HG03354 (cell line): ENCODE data around the gene SORCS1.
A peak's percentile ranks its signal among the peaks of the same experiment; 100 is the strongest.

Experiments
- ATAC-seq: cut with Tn5 transposase; IDR thresholded peaks from one replicate; pipeline ENCODE4 v1.9.1; 2021; ENCODE audit warnings: mild to moderate bottlenecking; ENCODE audit not compliant: unreplicated experiment, poor library complexity, severe bottlenecking

The SORCS1 gene

DNA sequence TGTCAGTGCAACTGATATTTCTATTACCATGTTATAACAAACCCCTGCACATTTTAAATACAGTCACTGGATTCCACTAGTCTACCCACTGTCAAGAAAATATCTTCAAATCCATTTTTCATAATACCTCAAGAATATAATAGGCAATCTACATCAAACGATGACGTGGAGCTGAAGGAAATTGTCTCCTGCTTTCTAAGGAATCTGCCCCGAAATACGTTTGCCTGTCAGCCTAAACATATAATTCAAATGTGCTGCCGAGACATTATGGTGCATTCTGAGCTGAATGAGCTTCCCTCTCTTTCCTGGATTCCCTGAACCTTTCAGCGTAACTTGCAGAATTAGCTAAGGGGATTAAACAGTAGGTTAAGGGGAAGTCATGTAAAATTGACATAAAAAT, 306.8 kb downstream of the SORCS1 start:
- no peak for ATAC-seq

DNA sequence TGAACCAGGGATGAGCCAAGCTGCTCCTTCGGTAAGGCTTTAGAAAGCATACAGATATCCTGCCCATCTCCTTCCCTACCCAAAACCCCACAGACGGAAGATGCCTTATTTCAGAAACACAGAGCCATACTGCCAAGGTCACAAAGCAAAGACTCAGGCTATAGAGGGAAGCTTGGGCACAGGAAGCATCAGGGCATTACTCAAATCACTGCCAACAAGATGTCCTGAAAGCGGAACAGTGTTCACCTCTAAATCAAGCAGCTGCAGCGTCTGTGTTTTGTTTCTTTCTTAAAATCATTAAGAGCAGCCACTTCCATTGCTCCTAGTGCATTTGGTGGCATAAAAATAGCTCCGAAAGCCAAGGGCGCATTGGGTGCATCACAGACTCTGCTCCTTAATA, 307.3 kb downstream of the SORCS1 start:
- ATAC-seq, result no peak

DNA sequence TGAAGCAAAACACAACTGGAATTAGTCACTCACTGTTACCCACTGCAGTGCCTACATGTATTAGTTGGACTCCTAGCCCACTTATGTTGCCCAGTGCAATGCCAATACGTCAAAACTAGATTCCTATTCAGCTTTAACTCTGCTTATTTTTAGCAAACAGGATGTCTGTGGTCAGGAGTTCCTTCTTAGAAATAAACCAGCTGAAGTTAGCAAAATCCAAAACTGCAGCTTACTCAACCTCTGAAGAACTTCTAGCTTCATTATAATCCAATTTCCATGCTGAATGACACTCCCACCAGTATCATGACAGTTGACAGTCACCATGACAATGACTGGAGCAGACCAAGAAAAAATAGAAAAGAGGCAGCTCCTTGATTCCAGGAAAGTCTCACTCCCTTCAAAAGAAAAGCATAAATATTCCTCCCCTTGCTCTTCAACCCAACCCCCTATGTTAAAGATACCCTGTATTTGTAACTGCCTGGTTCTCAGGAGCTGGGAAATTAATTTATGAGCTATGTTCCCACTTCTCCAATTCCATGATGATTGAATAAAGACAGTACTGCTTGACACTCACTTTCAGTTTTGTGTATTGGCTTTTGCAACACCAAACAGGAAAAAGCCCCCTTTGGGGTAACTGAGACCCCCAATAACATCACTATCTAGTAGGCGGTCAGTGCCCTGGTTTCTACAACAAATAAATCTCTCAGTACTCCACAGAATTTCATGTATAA, 327.4 kb downstream of the SORCS1 start:
- peak; percentile 97 for ATAC-seq

DNA sequence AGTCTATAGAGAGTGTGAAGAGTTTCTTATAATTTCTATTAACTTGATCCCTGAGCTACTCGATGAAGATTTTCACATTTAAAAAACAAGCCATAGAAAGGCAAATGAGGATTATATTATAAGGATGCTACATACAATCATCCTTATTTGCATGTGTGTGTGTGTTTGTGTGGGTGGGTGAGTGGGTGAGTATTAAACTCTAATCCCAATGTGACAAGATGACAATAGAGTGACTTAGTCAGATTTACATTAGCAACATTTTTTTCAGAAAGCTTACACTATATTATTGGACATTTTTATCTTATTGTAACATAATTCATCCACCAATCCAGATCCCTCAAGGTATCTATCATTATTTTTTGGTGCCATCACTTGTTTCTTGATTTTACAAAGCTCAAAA, 331.7 kb downstream of the SORCS1 start:
- ATAC-seq, result no peak

DNA sequence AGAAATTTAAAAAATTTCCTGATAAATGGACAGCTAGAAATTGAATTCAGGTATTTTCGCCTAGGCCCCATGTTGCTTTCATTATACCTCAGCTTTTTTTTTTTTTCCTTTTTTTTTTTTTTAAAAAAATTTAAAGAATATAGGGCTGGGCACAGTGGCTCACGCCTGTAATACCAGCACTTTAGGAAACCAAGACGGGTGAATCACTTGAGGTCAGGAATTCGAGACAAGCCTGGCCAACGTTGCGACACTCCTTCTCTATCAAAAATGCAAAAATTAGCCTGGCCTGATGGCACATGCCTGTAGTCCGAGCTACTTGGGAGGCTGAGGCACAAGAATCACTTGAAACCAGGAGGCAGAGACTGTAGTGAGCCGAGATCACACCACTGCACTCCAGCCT, 334.0 kb downstream of the SORCS1 start:
- no peak for ATAC-seq

DNA sequence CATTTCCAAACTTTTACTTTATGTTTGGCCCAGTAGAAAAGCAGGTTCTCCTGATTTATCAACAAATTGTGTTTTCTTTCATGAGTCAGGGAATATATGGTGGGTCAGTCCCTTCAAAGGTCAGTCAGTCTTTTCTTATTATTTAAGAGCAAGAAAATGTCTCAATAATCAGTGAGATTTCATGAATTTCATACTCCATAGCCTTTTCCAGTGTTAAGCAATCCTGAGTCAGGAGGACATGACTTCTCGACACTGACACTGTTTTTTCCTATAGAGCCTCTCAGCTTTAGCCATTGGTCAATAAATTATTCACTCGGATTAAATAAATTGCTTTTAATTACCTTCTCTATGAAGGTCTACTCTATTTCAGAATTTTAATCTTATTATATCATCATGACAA, 334.5 kb downstream of the SORCS1 start:
- no peak for ATAC-seq

DNA sequence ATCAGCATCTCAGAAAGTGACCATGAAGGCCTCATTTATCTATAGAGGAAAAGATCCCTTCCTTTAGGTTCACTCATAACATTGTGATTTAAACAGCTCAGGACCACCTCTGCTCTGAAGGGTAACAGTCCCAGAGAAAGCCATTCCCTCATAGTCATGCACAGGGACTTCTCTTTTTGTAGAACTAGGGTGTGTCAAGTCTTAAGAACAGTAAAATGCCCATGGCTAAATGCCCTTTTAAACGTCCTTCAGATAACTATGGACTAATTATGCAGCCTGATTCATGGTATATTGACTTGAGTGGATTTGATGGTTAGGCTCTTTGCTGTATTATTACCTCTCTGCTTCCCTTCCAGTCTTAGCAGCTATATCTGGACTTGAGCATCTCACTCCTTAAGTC, 337.8 kb downstream of the SORCS1 start:
- ATAC-seq, result no peak

DNA sequence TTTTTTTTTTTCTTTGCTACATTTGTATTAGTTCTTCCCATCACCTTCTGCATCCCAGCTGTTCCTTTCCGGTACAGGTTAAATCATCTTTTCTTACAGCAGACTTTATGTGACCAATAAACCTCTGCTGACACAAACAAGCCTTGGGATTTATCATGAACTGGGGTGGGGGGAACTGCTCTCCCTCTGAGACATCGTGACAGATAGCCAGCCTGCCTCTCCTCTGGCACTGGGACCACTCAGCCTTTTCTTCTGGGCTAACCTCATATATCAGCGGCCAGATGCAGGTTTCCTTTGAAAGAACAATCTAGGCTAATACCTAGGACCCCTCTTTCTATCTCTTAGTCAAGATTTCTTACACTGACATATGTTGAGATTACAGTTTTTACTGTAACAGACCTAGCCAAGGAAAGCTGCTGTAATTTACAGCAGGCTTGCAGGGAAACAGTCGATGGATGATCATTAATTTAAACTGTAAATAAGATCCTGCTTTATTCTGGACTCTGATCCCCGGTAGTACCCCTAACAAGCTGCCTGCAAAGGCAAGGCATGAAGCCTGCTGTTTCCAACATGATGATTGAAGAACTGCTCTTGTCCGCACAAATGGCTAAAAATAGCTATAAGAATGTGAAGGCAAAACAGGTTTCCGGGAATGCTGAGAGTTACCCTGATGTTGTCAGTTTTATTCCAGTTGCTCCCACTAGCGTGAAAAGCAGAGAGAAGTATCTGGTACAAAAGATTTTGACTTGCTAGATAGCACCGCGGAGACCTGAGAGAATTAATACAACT, 338.7 kb downstream of the SORCS1 start:
- ATAC-seq, result no peak

DNA sequence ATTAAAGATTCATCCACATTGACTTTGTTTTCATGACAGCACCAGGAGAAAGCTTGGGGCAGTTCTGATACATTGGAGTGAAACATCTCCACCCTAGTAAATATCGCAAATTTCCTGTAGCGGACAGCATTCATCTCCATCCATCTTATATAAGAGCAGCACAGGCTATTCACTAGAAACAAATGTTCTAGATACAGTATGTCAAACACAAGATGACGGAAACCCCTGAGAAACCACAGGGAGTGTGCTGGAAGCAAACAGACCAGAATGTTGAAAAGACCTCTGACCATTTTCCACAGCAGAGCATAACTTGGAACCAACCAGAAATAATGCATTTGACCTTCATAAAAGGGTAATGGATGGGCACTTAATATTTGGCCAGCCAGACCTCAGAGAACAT, 343.9 kb downstream of the SORCS1 start:
- no peak for ATAC-seq

DNA sequence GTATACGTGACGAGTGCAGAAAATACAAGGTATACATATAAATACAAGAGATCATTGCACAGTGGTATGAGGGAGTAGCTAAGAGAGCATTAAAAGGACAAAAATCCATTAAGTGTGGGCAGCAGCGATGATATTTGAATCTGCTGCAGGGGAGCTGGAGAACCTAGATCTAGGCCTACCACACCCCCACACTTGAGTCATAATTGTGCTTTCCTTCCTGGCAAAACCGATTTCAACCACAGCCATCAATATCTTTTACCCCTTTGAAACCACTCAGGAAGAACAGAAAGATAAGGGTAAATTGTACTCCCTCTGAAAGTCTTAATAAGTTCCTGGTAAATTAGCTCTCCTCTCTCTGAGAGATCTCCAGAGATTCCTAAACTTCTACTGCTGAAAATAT, 345.0 kb downstream of the SORCS1 start:
- ATAC-seq, result no peak

DNA sequence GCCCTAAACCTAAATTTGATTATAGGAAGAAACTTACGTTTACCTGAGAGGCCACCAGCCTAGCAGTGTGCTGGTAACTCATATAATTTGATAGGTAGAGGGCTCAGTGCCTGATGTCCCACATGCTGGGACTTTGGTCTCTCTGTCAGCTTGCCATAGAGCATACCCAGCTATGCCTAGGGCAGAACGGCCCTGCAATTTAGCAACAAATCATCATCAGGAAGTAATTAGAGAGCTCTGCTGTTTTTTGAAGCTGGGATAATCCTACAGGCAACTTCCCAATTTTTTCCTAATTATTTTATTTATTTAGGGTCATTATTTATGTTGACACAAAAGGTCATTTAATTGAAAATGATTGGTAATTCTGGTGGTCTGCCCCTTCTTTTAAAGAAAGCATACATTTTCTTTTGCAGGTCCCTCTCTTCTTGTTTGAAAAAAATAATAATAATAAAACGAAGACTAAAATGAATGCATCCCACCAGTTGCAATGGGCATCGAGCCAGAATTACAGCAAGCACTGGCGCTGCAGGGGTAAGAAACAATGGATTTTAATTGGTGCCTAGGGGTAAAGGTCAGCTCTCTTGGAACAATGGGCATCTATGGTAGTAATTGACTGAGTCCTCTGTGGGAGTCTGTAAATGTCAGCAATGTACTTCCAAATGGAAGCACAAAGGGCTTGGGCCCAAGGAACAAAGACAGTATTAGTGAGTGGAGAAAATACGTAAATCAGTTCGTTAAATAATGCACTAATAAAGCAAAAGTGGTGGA, 348.0 kb downstream of the SORCS1 start:
- ATAC-seq, result no peak

DNA sequence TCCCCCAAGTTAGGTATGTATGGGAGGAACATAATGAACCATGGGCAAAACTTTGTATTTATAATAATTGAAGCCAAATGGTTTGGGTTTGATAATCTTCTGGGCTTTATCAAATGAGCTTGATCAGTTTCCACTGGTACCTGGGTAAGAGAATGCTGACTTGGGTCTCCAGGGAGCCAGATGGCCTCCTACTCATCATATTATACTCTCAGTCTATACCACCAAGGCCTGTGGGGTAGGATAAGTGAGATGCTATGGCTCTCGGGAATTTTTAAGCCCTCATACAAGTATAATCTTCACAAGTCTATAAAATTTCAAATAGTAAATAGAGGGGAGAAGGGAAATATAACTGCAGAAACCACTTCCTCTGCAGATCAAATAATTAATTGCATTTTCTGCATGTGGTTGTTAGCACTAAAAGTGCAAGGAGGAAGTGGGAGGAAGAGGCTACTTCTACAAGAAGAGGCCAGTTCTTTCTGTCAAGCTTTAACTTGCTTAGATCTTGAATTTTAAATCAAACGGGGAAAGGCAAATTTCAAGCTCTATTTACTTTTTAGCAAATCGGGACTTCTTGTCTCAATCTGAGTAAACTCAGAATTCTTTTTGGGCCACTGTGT, 349.0 kb downstream of the SORCS1 start:
- ATAC-seq, result no peak

DNA sequence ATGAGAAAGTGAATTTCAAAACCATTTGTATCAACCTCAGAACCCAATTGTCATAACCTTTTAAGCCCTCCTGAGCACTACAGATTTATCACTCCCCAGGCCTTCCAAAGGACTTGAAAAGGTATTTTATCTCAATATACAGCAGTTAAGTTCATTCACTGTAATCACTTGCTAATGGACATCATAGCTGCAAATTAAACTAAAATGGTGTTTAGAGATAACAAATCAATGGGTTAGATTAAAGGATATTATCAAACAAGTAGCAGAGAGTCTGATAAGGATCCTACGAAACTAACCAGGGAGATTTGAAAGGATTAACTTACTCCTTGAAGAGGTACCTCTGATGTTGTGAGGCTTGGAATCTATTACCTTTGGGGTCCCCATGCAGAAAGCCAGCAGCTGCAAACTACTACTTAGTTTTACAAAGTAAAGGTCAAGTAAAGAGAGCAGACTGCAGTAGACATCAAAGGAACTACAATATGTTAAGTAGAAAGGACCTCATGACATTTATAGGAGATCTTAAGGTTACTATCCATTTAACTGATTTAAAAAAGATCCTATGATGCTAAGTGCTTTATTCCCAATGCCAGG, 359.4 kb downstream of the SORCS1 start:
- ATAC-seq, result no peak

DNA sequence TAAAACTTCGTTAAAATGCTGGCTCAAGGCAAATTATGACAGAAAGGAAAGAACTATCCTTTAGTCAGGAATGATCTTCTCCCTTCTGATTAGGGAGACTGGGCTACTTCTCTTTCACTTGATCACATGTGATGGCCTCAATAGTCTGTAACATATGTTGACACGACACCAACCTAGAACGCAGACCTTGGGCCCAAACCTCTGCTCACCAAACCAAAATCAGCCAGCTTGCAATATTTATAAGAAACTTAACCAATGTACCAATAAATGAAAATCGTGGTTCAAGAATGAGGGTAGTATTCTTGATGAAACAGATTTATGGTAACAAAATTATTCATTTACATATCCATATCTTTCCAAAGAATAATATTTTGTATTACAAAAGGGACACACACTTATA, 361.6 kb downstream of the SORCS1 start:
- ATAC-seq, result no peak

DNA sequence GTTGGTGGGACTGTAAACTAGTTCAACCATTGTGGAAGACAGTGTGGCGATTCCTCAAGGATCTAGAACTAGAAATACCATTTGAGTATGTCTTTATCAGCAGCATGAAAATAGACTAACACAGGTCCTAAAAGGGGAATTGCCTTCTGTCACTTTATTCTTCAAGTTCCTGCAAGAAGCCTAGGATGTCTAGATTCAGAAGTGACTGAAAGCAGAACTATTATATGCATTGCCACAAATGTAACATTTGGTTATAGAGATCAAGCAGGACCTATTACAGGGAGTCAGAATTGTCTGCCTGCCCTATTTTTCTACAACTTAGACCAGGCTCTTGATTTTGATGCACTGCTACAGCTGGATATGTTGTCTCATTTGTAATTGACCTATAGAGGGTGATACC, 364.7 kb downstream of the SORCS1 start:
- ATAC-seq, result no peak

DNA sequence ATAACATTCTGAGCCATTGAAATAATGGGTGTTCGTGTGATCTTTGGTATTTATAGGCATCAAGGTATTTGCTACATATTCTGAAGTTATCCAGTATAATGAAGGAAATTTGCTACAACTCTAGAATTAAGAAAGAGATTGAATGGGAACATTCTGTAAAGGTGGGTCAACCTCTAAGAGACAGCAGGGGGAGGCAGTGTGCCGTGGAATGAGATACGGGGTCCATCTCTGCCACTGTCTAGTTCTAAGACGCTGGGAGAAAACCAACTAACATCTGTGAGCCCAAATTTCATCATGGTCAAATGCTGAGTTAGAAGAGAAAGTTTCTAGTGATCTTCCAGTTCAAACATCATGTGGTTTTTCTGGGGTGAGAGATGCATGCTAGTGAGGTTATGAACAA, 368.9 kb downstream of the SORCS1 start:
- peak; percentile 95 for ATAC-seq

DNA sequence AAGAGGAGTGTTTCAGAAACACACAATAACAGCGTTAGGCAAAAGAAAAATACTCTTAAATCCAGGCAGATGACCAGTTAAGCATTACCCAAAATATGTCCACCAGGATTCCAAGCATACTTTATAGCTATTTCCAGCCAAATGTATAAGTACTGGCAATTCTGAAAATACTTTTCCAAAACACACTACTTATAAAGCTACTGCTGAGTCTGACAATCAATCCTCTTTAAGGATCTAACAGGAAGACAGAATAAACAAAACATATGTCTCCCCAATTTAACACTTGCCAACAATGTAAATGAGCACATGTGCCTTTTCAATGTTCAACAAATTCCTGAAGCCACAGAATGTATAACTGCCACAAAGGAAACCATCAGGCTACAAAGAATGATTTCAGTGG, 370.9 kb downstream of the SORCS1 start:
- no peak for ATAC-seq

DNA sequence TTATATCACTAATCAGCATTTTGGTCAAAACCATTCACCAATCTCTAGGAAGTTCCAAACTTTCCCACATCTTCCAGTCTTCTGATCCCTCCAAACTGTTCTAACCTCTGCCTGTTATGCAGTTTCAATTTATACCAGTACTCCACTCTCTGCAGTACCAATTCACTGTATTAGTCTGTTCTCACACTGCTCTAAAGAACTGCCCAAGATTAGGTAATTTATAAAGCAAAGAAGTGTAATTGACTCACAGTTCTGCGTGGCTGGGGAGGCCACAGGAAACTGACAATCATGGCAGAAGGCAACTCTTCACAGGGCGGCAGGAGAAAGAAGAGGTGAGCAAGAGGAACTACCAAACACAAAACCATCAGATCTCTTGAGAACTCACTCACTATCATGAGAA, 374.9 kb downstream of the SORCS1 start:
- no peak for ATAC-seq

DNA sequence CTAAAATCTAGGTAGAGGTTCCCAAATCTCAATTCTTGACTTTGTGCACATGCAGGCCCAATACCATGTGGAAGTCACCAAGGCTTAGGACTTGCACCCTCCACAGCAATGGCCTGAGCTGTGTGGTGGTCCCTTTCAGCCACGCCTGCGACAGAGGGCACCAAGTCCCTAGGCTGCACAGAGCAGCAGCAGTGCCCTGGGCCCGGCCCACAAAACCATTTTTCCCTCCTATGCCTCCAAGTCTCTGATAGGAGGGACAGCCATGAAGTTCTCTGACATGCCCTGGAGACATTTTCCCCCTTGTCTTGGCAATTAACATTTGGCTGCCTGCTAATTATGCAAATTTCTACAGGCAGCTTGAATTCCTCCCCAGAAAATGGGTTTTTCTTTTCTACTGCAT, 375.5 kb downstream of the SORCS1 start:
- no peak for ATAC-seq

DNA sequence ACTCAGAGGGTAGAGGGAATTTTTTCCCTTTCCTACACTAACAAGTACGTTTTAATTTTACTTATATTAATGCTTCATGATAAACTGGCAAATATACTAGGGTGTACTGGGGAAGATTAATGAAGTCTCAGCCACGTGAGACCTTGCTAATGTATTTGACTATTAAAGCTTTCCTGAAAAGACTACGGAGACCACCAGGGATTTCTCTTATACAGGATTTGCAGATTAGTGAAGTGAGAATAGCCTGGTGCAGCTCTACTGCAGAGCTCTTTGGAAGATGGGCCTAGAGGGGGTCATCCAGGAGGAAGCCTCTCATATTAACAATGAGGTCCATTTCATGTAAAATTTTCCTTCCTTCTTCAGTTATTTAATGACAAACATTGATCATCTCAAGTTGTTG, 379.0 kb downstream of the SORCS1 start:
- no peak for ATAC-seq
